ENCODE measurements around the gene KLHDC7B. TPM values are rescaled to one million over a fixed set of nuclear protein-coding genes. Genes with fewer than 3 reads are reported as not detected.
A peak's percentile ranks its signal among the peaks of the same experiment; 100 is the strongest.
"Not testable (repeated sequence)": the region's sequence is repeated elsewhere in the genome, so short reads cannot be mapped to it uniquely, and the experiment has no call there.

KLHDC7B gene
- total RNA-seq, 1 donor from 2014 or later, result not detected

DNA sequence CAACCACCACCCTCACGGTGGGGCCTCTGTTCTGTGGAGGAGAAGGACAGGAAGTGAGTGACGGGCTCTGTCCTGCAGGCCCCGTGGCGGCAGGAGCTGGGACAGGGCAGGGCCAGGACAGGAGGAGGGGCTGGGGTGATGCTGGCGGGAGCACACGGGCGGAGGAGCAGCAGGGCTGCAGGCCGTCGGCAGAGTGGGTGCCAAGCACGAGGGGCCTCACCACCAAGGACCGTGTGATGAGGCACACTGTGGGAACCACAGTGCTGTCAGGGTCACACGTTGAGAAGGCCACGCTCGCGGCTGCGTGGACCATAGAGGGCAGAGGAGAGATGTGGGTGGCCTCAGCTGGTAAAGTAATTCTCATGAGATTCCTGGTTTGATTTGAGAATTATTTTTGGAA, 28.8 kb upstream of the KLHDC7B start:
- H3K9ac ChIP-seq (ENCODE audit: low read depth in 1 of 3, low read length in 3 of 3), result no peak overlapping the region
- H3K4me3 ChIP-seq (ENCODE audit: low read length in 3 of 3), result no peak overlapping the region
- H3K27ac ChIP-seq (ENCODE audit: low read depth, low read length), result no peak overlapping the region
- no peaks in the 10 kb centered on the region for H3K27me3 ChIP-seq (ENCODE audit: control insufficient read depth in 3 of 3, insufficient read depth in 3 of 3, low read length in 3 of 3)
- no peaks in the 10 kb centered on the region for H3K4me1 ChIP-seq (ENCODE audit: control insufficient read depth in 3 of 3, insufficient read depth in 3 of 3, low read length in 3 of 3)
- H3K36me3 ChIP-seq (ENCODE audit: control insufficient read depth in 3 of 3, insufficient read depth in 3 of 3, low read length in 3 of 3), result peaks cover 40 to 50% (median 40%) of the 10 kb centered on the region in 3 donors
- no peaks in the 10 kb centered on the region for H3K9me3 ChIP-seq (ENCODE audit: control insufficient read depth in 3 of 3, low read length in 3 of 3)

DNA sequence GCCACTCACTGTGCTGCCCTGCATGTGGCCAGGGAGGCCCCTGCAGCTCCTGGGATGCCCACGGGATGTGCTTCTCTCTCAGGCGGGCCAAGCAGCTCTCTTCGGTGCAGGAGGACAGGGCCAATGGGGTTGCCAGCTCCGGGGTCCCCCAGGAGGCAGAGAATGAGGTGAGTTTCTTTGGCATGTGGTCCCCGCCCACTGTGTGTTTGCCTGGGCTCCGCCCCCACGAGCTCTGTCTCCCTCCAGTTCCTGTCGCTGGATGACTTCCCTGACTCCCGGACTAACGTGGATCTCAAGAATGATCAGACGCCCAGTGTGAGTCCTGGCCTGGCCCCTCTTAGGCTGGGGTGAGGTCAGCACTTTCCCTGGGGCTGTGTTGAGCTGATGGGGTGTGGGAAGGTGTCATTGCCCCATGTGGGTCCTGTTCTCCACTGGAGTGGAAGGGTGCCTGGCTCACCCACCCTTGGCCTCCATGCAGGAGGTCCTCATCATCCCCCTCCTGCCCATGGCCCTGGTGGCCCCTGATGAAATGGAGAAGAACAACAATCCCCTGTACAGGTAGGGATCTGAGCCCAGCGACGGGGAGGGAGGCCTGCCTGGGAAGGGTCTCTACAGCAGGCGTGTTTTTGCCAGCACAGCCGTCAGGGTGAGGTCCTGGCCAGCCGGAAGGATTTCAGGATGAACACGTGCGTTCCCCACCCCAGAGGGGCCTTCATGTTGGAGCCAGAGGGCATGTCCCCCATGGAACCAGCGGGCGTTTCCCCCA, 28.0 kb upstream of the KLHDC7B start:
- Histone ChIP-seq H3K4me3 (ENCODE audit: low read length in 3 of 3) (no peak overlapping the region), H3K27me3 (ENCODE audit: control insufficient read depth in 3 of 3, insufficient read depth in 3 of 3, low read length in 3 of 3) (no peaks in the 10 kb centered on the region), H3K4me1 (ENCODE audit: control insufficient read depth in 3 of 3, insufficient read depth in 3 of 3, low read length in 3 of 3) (no peaks in the 10 kb centered on the region), H3K36me3 (ENCODE audit: control insufficient read depth in 3 of 3, insufficient read depth in 3 of 3, low read length in 3 of 3) (peaks cover 46 to 52% (median 46%) of the 10 kb centered on the region in 3 donors), H3K27ac (ENCODE audit: low read depth, low read length) (no peak overlapping the region), H3K9me3 (ENCODE audit: control insufficient read depth in 3 of 3, low read length in 3 of 3) (no peaks in the 10 kb centered on the region), H3K9ac (ENCODE audit: low read depth in 1 of 3, low read length in 3 of 3) (no peak overlapping the region)

DNA sequence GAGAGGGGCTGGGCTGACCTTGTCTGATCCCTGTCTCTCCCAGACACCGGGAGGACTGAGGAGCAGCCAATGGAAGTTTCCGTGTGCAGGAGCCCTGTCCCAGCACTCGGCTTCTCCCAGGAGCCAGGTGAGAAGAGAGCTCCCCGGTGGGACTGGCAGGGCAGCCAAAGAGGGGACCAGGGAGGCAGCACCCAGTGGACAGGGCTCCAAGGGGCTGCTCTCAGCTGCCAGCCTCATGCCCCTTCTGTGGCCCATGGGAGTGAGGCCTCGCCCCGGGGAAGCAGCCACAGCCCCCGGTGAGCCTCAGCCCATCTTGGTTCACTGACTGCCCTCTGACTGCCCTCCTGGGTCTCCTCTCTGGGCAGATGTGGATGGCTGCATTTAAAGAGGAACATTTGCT, 27.1 kb upstream of the KLHDC7B start:
- H3K36me3 ChIP-seq (ENCODE audit: control insufficient read depth in 3 of 3, insufficient read depth in 3 of 3, low read length in 3 of 3), result peaks cover 55 to 62% (median 55%) of the 10 kb centered on the region in 3 donors
- no peak overlapping the region for H3K9ac ChIP-seq (ENCODE audit: low read depth in 1 of 3, low read length in 3 of 3)
- H3K27me3 ChIP-seq (ENCODE audit: control insufficient read depth in 3 of 3, insufficient read depth in 3 of 3, low read length in 3 of 3), result no peaks in the 10 kb centered on the region
- H3K4me1 ChIP-seq (ENCODE audit: control insufficient read depth in 3 of 3, insufficient read depth in 3 of 3, low read length in 3 of 3), result no peaks in the 10 kb centered on the region
- H3K27ac ChIP-seq (ENCODE audit: low read depth, low read length), result no peak overlapping the region
- no peak overlapping the region for H3K4me3 ChIP-seq (ENCODE audit: low read length in 3 of 3)
- no peaks in the 10 kb centered on the region for H3K9me3 ChIP-seq (ENCODE audit: control insufficient read depth in 3 of 3, low read length in 3 of 3)

DNA sequence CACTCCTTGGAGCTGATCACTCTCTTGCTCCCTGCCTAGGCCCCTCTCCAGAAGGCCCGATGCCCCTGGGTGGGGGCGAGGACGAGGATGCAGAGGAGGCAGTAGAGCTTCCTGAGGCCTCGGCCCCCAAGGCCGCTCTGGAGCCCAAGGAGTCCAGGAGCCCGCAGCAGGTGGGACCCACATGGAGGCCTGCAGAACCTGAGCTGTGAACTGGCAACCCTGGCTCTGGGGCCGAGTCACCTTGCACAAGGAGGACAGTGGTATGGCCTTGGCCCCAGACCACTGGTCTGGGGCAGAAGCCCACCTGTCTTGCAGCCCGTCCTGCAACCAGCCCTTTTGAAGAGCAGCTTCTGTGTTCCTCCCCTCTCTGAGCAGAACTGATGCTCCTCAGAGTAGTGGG, 26.5 kb upstream of the KLHDC7B start:
- peaks cover 2 to 4% (median 3%) of the 10 kb centered on the region in 3 donors for H3K4me1 ChIP-seq (ENCODE audit: control insufficient read depth in 3 of 3, insufficient read depth in 3 of 3, low read length in 3 of 3)
- H3K36me3 ChIP-seq (ENCODE audit: control insufficient read depth in 3 of 3, insufficient read depth in 3 of 3, low read length in 3 of 3), result peaks cover 60 to 66% (median 61%) of the 10 kb centered on the region in 3 donors
- H3K4me3 ChIP-seq (ENCODE audit: low read length in 3 of 3), result no peak overlapping the region
- H3K27ac ChIP-seq (ENCODE audit: low read depth, low read length), result no peak overlapping the region
- H3K9ac ChIP-seq (ENCODE audit: low read depth in 1 of 3, low read length in 3 of 3), result no peak overlapping the region
- H3K27me3 ChIP-seq (ENCODE audit: control insufficient read depth in 3 of 3, insufficient read depth in 3 of 3, low read length in 3 of 3), result no peaks in the 10 kb centered on the region
- H3K9me3 ChIP-seq (ENCODE audit: control insufficient read depth in 3 of 3, low read length in 3 of 3), result no peaks in the 10 kb centered on the region

DNA sequence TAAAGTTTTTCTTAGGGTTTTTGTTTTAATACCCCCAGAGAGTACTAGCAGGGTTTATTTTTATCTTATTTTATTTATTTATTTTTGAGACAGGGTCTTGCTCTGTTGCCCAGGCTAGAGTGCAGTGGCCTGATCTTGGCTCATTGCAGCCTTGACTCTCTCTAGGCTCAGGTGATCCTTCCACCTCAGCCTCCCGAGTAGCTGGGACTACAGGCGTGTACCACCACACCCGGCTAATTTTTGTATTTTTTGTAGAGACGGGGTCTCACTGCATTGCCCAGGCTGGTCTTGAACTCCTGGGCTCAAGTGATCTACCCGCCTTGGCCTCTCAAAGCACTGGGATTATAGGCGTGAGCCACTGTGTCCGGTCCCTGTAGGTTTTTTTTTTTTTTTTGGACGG, 25.5 kb upstream of the KLHDC7B start:
- H3K27ac ChIP-seq (ENCODE audit: low read depth, low read length); H3K27me3 ChIP-seq (ENCODE audit: control insufficient read depth in 3 of 3, insufficient read depth in 3 of 3, low read length in 3 of 3): not testable (repeated sequence)

DNA sequence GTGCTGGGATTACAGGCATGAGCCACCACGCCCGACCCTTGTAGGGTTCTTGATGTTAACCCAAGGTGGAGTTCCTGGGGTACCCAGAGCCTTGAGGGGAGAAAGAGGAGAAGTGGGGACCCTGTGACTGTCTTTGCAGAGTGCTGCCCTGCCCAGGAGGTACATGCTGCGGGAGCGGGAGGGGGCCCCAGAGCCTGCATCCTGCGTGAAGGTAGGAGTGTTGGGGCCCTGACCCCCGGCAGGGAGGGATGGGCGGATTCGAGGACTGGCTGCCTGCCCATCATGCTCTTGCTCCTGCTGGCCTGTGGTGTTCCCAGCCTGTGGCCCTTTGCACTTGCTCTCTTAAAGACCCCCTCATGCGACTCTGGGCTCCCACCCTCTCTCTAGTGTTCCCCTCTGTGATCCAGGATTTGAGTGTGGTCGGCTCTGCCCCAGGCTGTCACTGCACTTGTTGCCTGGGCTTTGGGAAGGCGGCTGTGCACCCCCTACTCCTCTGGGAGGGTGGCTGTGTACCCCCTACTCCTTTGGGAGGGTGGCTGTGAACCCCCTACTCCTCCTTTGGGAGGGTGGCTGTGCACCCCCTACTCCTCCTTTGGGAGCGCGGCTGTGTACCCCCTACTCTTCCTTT, 24.8 kb upstream of the KLHDC7B start:
- Histone ChIP-seq H3K27ac (ENCODE audit: low read depth, low read length) (no peak overlapping the region), H3K9ac (ENCODE audit: low read depth in 1 of 3, low read length in 3 of 3) (peak overlapping the region in 1 of 3 donors; percentile 16), H3K36me3 (ENCODE audit: control insufficient read depth in 3 of 3, insufficient read depth in 3 of 3, low read length in 3 of 3) (peaks cover 57 to 61% (median 60%) of the 10 kb centered on the region in 3 donors), H3K4me3 (ENCODE audit: low read length in 3 of 3) (no peak overlapping the region), H3K27me3 (ENCODE audit: control insufficient read depth in 3 of 3, insufficient read depth in 3 of 3, low read length in 3 of 3) (no peaks in the 10 kb centered on the region), H3K9me3 (ENCODE audit: control insufficient read depth in 3 of 3, low read length in 3 of 3) (no peaks in the 10 kb centered on the region), H3K4me1 (ENCODE audit: control insufficient read depth in 3 of 3, insufficient read depth in 3 of 3, low read length in 3 of 3) (peaks cover 11 to 16% (median 14%) of the 10 kb centered on the region in 3 donors)

More for the DNA sequence above, 25.5 kb upstream of the KLHDC7B start:
- not testable (repeated sequence) for H3K9me3 ChIP-seq (ENCODE audit: control insufficient read depth in 3 of 3, low read length in 3 of 3); H3K4me3 ChIP-seq (ENCODE audit: low read length in 3 of 3); H3K9ac ChIP-seq (ENCODE audit: low read depth in 1 of 3, low read length in 3 of 3)
- Histone ChIP-seq H3K36me3 (ENCODE audit: control insufficient read depth in 3 of 3, insufficient read depth in 3 of 3, low read length in 3 of 3) (peaks cover 57 to 61% (median 60%) of the 10 kb centered on the region in 3 donors), H3K4me1 (ENCODE audit: control insufficient read depth in 3 of 3, insufficient read depth in 3 of 3, low read length in 3 of 3) (peaks cover 11 to 14% (median 13%) of the 10 kb centered on the region in 3 donors)

DNA sequence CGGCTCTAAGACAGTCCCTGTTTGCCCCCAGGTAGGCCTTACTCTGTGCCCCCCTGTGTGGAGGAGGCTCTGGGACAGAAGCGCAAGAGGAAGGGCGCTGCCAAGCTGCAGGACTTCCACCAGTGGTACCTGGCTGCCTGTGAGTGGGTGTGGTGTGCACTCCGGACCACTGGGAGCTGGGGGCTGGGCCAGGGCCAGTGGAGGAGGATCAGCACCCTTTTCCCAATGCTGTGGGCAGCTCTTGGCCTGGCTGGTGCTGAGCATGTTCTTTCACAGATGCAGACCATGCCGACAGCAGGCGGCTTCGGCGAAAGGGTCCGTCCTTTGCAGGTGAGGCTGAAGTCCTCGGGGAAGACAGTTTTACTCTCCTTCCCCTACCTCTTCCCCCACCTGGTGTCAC, 24.0 kb upstream of the KLHDC7B start:
- no peak overlapping the region for H3K9ac ChIP-seq (ENCODE audit: low read depth in 1 of 3, low read length in 3 of 3)
- peaks cover 11 to 24% (median 17%) of the 10 kb centered on the region in 3 donors for H3K4me1 ChIP-seq (ENCODE audit: control insufficient read depth in 3 of 3, insufficient read depth in 3 of 3, low read length in 3 of 3)
- H3K27me3 ChIP-seq (ENCODE audit: control insufficient read depth in 3 of 3, insufficient read depth in 3 of 3, low read length in 3 of 3), result peaks cover 0 to 3% (median 0%) of the 10 kb centered on the region in 3 donors
- H3K4me3 ChIP-seq (ENCODE audit: low read length in 3 of 3), result no peak overlapping the region
- peaks cover 50 to 58% (median 54%) of the 10 kb centered on the region in 3 donors for H3K36me3 ChIP-seq (ENCODE audit: control insufficient read depth in 3 of 3, insufficient read depth in 3 of 3, low read length in 3 of 3)
- H3K9me3 ChIP-seq (ENCODE audit: control insufficient read depth in 3 of 3, low read length in 3 of 3), result no peaks in the 10 kb centered on the region
- H3K27ac ChIP-seq (ENCODE audit: low read depth, low read length), result no peak overlapping the region

DNA sequence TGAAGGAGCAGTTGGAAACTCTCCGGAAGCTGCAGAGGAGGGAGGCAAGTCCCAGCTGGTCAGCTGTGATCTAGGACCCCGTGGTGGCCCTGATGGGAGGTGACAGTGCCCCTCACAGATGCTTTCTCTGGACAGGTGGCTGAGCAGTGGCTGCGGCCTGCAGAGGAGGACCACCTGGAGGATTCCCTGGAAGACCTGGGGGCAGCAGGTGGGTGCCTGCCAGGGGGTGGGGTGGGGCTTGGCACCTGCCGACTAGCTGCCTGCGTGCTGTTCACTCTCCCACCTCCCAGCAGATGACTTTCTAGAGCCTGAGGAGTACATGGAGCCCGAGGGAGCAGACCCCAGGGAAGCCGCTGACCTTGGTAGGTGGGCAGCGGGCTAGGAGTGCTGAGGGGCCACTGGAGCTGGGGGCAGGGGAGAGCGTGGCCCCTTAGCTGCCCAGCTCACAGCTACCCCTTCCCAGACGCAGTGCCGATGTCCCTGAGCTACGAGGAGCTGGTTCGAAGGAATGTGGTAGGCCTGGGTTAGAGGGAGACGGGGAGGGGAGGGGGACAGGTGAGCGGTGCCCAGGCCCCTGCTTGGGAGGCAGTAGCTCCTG, 23.4 kb upstream of the KLHDC7B start:
- peaks cover 0 to 7% (median 0%) of the 10 kb centered on the region in 3 donors for H3K27me3 ChIP-seq (ENCODE audit: control insufficient read depth in 3 of 3, insufficient read depth in 3 of 3, low read length in 3 of 3)
- no peak overlapping the region for H3K4me3 ChIP-seq (ENCODE audit: low read length in 3 of 3)
- H3K9ac ChIP-seq (ENCODE audit: low read depth in 1 of 3, low read length in 3 of 3), result no peak overlapping the region
- H3K27ac ChIP-seq (ENCODE audit: low read depth, low read length), result no peak overlapping the region
- H3K36me3 ChIP-seq (ENCODE audit: control insufficient read depth in 3 of 3, insufficient read depth in 3 of 3, low read length in 3 of 3), result peaks cover 46 to 52% (median 49%) of the 10 kb centered on the region in 3 donors
- H3K9me3 ChIP-seq (ENCODE audit: control insufficient read depth in 3 of 3, low read length in 3 of 3), result no peaks in the 10 kb centered on the region
- peaks cover 14 to 30% (median 21%) of the 10 kb centered on the region in 3 donors for H3K4me1 ChIP-seq (ENCODE audit: control insufficient read depth in 3 of 3, insufficient read depth in 3 of 3, low read length in 3 of 3)

DNA sequence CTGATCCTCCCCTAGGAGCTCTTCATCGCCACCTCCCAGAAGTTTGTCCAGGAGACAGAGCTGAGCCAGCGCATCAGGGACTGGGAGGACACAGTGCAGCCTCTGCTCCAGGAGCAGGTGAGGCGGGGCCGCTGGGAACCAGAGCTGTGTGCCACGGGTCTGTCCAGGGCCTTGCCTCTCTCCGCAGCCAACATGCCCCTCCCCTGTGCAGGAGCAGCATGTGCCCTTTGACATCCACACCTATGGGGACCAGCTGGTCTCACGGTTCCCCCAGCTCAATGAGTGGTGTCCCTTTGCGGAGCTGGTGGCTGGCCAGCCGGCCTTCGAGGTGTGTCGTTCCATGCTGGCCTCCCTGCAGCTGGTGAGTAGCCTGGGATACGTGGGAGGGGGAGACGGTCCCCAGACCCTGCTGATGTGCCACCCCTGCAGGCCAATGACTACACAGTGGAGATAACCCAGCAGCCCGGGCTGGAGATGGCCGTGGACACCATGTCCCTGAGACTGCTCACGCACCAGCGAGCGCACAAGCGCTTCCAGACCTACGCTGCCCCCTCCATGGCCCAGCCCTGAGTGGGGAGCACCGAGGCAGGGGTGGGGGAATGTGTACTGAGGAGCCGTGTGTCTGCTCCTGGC, 22.8 kb upstream of the KLHDC7B start:
- H3K36me3 ChIP-seq (ENCODE audit: control insufficient read depth in 3 of 3, insufficient read depth in 3 of 3, low read length in 3 of 3), result peaks cover 40 to 46% (median 43%) of the 10 kb centered on the region in 3 donors
- H3K27ac ChIP-seq (ENCODE audit: low read depth, low read length), result no peak overlapping the region
- no peak overlapping the region for H3K4me3 ChIP-seq (ENCODE audit: low read length in 3 of 3)
- H3K9me3 ChIP-seq (ENCODE audit: control insufficient read depth in 3 of 3, low read length in 3 of 3), result no peaks in the 10 kb centered on the region
- H3K4me1 ChIP-seq (ENCODE audit: control insufficient read depth in 3 of 3, insufficient read depth in 3 of 3, low read length in 3 of 3), result peaks cover 16 to 33% (median 25%) of the 10 kb centered on the region in 3 donors
- H3K9ac ChIP-seq (ENCODE audit: low read depth in 1 of 3, low read length in 3 of 3), result no peak overlapping the region
- H3K27me3 ChIP-seq (ENCODE audit: control insufficient read depth in 3 of 3, insufficient read depth in 3 of 3, low read length in 3 of 3), result peaks cover 0 to 7% (median 0%) of the 10 kb centered on the region in 3 donors

Data from skeletal muscle tissue (tissue), 4 donors.